Testis (tissue), 2 donors: ENCODE data around the gene MAP4K2.

ENCODE experiments used
- POLR2A ChIP-seq: fragments of 450-650 bp; IDR thresholded peaks from one replicate; pipeline ENCODE4 v1.6.1; 2017; ENCODE audit warnings: antibody characterized with exemption, mild to moderate bottlenecking, moderate library complexity
- TF ChIP-seq, protein P1 (sequence below), 3 experiments: fragments of 450-650 bp in 2 of 3; fragments of 200-600 bp in 1 of 3; sonication (generic) in 1 of 3; IDR thresholded peaks; one replicate each; pipeline ENCODE4 v1.5.1; 2016 to 2019; ENCODE audit warnings: antibody characterized with exemption in 3 of 3, mild to moderate bottlenecking in 2 of 3, moderate library complexity in 1 of 3

DNA sequence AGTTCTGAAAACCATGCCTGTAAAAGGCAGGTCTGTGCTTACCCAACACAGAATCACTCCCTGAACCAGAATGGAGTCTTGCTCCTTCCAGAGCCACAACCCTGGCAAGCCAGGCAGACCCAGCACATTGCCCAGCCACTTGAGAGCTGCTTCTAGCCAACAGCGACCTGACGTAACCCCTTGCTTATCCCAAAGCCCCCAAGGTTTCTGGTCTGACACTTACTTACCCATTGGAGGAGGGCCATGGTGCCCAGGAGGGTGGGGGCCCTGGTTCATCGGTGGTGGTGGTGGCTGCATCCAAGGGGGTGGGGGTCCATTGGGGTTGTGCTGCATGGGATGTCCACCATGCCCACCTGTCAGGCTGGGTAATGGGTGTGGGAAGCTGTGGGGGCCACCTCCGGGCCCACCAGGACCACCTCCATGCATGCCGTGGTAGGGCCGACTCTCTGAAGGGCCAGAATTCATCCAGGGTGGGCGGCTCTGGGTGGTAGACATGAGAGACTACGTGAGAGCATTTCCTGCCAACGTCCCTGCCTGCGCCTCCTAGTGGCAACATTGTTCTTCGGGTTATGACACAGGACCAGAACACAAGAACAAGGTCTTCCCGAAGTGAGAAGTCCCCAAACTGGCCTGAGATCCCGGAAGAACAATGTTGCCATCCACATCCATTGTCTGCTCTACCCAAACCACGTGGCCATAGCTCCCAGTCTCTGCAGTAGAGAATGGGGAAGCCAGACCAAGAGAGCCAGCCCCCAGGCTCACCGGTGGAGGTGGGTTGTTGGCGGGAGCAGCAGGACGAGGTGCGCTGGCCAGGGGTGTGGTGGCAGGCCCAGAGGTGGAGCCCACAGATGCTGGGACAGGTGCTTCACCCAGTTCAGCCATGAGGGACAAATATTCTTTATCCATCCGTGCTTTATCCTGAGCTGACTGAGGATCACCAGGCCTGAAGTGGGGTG lies 35.4 kb downstream of the MAP4K2 start:
- TF ChIP-seq, protein P1, sequence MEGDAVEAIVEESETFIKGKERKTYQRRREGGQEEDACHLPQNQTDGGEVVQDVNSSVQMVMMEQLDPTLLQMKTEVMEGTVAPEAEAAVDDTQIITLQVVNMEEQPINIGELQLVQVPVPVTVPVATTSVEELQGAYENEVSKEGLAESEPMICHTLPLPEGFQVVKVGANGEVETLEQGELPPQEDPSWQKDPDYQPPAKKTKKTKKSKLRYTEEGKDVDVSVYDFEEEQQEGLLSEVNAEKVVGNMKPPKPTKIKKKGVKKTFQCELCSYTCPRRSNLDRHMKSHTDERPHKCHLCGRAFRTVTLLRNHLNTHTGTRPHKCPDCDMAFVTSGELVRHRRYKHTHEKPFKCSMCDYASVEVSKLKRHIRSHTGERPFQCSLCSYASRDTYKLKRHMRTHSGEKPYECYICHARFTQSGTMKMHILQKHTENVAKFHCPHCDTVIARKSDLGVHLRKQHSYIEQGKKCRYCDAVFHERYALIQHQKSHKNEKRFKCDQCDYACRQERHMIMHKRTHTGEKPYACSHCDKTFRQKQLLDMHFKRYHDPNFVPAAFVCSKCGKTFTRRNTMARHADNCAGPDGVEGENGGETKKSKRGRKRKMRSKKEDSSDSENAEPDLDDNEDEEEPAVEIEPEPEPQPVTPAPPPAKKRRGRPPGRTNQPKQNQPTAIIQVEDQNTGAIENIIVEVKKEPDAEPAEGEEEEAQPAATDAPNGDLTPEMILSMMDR (IDR thresholded peaks at IDR 0.05), result peak; percentile 68 to 94 (median 77)
- no peak for TF ChIP-seq POLR2A
